ENCODE data around the gene ALKBH6. TPM values are rescaled to one million over a fixed set of nuclear protein-coding genes. Genes with fewer than 3 reads are reported as not detected.

ALKBH6 gene
- total RNA-seq, 1 donor from 2014 or later, result 23.7 TPM

DNA sequence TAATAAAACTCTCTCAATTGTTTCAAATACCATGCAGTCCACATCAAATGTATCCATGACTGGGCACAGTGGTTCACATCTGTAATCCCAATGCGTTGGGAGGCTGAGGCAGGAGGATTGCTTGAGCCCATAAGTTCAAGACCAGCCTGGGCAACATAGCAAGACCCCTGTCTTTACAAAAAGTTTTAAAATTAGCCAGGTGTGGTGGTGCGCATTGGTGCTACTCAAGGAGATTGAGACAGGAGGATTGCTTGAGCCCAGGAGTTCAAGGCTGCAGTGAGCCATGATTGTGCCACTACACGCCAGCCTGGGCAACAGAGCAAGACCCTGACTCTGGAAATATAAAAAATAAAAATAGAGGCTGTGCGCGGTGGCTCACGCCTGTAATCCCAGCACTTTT is 13.7 kb upstream of the ALKBH6 start:
- peaks cover 10% of the 10 kb centered on the region for H3K36me3 Mint-ChIP-seq (ENCODE audit: low read depth)
- TF ChIP-seq, protein P1, sequence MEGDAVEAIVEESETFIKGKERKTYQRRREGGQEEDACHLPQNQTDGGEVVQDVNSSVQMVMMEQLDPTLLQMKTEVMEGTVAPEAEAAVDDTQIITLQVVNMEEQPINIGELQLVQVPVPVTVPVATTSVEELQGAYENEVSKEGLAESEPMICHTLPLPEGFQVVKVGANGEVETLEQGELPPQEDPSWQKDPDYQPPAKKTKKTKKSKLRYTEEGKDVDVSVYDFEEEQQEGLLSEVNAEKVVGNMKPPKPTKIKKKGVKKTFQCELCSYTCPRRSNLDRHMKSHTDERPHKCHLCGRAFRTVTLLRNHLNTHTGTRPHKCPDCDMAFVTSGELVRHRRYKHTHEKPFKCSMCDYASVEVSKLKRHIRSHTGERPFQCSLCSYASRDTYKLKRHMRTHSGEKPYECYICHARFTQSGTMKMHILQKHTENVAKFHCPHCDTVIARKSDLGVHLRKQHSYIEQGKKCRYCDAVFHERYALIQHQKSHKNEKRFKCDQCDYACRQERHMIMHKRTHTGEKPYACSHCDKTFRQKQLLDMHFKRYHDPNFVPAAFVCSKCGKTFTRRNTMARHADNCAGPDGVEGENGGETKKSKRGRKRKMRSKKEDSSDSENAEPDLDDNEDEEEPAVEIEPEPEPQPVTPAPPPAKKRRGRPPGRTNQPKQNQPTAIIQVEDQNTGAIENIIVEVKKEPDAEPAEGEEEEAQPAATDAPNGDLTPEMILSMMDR (conservative IDR thresholded peaks at IDR 0.05), result no peak
- no peak overlapping the region for H3K27ac Mint-ChIP-seq (ENCODE audit: unreplicated experiment)
- no peaks in the 10 kb centered on the region for H3K27me3 Mint-ChIP-seq (ENCODE audit: low read depth)
- no peak overlapping the region for H3K4me3 Mint-ChIP-seq
- peaks cover 4% of the 10 kb centered on the region for H3K4me1 Mint-ChIP-seq
- H3K9me3 Mint-ChIP-seq, result no peaks in the 10 kb centered on the region
- no peak for DNase-seq (ENCODE audit: low read depth, low spot score)

DNA sequence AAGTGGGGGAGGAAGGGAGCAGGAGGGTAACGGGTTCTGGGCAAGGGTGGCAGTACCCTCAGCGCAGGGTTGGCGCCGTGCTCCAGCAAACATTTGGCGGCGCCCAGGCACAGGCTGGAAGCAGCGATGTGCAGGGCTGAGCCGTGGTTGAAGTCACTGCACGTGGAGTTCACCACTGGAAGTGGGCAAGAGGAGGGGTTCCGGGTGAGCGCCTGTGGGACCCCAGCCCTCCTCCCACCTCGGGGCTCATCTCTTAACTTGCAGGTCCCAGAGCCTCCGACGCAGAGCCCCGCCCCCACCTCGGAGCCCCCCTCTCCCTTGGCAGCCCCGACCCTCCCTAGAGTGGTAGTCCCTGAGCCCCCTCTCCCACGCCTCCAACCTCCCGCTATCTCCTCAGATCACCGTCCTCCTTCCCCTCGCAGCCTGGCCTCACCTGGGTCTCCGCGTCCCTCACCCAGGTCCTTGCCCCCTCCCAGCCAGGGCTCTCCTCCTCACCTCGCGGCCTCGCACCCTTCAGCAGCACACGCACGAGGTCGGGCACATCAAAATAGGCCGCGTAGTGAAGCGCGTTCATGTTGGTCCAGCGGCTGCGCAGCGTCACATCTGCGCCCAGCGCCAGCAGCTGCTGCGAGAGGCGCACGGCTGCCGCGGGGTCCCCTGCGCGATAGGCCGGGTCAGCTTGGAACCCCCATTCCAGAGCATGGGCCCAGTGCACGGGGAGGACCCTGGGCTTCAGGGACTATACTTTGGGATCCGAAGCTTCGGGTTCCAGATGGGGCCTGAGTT is 12.3 kb upstream of the ALKBH6 start:
- H3K36me3 Mint-ChIP-seq (ENCODE audit: low read depth), result peaks cover 10% of the 10 kb centered on the region
- H3K4me3 Mint-ChIP-seq, result no peak overlapping the region
- peaks cover 2% of the 10 kb centered on the region for H3K4me1 Mint-ChIP-seq
- DNase-seq (ENCODE audit: low read depth, low spot score), result no peak
- no peak overlapping the region for H3K27ac Mint-ChIP-seq (ENCODE audit: unreplicated experiment)
- no peaks in the 10 kb centered on the region for H3K9me3 Mint-ChIP-seq
- no peaks in the 10 kb centered on the region for H3K27me3 Mint-ChIP-seq (ENCODE audit: low read depth)
- TF ChIP-seq, protein P1 (conservative IDR thresholded peaks at IDR 0.05), result no peak

DNA sequence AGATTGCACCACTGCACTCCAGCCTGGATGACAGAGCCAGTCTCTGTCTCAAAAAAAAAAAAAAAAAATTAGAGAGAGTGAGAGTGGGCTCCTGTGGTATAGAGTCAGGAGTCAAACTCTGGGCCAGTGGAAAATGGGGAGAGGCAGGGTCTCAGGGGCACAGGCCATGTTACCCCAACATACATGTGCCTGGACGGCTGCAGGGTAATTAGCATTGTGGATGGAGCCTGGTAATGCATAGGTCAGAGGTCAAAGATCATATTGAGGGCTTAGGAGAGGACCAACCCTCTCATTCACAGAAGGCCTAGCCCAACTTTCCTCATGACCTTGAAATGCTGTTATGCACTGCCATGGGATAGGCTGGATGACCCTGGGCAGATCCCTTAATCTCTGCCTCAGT is 11.5 kb upstream of the ALKBH6 start:
- TF ChIP-seq, protein P1 (conservative IDR thresholded peaks at IDR 0.05), result no peak
- Mint-ChIP-seq H3K27me3 (ENCODE audit: low read depth) (no peaks in the 10 kb centered on the region), H3K36me3 (ENCODE audit: low read depth) (peaks cover 10% of the 10 kb centered on the region), H3K4me1 (no peaks in the 10 kb centered on the region), H3K4me3 (no peak overlapping the region), H3K9me3 (no peaks in the 10 kb centered on the region), H3K27ac (ENCODE audit: unreplicated experiment) (no peak overlapping the region)
- DNase-seq (ENCODE audit: low read depth, low spot score), result no peak

DNA sequence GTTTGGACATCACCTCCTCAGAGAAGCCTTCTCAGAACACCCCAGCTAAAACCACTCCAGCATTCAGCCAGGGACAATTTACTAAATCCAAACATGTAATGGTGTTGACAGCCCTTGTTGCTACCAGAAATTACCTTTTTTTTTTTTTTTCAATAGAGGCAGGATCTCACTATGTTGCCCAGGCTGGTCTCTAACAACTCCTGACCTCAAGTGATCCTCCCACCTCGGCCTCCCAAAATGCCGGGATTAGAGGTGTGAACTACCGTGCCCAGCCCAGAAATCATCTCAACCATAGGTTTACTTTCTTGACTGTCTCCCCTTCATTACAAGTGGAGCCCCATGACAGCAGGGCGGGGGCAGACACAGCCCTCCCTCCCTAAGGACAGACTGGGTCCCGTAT is 9.4 kb upstream of the ALKBH6 start:
- H3K27me3 Mint-ChIP-seq (ENCODE audit: low read depth), result no peaks in the 10 kb centered on the region
- H3K36me3 Mint-ChIP-seq (ENCODE audit: low read depth), result peaks cover 5% of the 10 kb centered on the region
- H3K9me3 Mint-ChIP-seq, result no peaks in the 10 kb centered on the region
- TF ChIP-seq, protein P1 (conservative IDR thresholded peaks at IDR 0.05), result no peak
- no peaks in the 10 kb centered on the region for H3K4me1 Mint-ChIP-seq
- no peak overlapping the region for H3K4me3 Mint-ChIP-seq
- no peak overlapping the region for H3K27ac Mint-ChIP-seq (ENCODE audit: unreplicated experiment)
- no peak for DNase-seq (ENCODE audit: low read depth, low spot score)

DNA sequence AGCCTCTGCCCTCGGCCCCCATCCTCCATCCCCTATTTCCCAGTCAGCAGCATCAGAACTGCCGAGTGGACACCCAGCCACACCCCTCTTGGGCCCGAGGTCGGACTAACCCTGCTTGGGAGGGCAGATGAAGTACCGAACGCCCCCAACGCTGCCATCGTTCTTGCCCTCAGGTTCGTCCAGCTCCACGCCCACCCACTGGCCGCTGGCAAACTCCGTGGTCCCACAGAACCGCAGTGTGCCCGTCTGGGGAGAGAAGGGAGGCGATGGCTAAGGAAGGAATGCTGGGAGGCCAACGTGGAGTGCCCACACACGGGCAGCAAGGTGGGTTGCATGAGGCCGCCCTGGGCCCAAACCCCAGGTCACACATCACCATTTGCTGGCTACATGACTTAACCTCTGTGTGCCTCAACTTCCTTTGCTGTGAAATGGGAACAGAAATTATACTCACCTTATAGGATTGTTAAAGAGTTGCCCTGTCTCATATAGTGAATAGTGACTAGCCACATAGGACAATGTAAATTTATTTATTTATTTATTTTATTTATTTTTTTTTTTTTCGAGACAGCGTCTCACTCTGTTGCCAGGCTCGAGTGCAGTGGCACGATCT is 5.2 kb upstream of the ALKBH6 start:
- Mint-ChIP-seq H3K27ac (ENCODE audit: unreplicated experiment) (no peak overlapping the region), H3K9me3 (no peaks in the 10 kb centered on the region), H3K36me3 (ENCODE audit: low read depth) (peaks cover 9% of the 10 kb centered on the region), H3K27me3 (ENCODE audit: low read depth) (no peaks in the 10 kb centered on the region), H3K4me3 (no peak overlapping the region), H3K4me1 (peaks cover 22% of the 10 kb centered on the region)
- DNase-seq (ENCODE audit: low read depth, low spot score), result no peak
- TF ChIP-seq, protein P1 (conservative IDR thresholded peaks at IDR 0.05), result no peak
